ENCODE results near the gene AGFG1. TPM values are rescaled to one million over a fixed set of nuclear protein-coding genes. Genes with fewer than 3 reads are reported as not detected.

The AGFG1 gene
- total RNA-seq, 1 donor from 2014 or later: 139 TPM

DNA sequence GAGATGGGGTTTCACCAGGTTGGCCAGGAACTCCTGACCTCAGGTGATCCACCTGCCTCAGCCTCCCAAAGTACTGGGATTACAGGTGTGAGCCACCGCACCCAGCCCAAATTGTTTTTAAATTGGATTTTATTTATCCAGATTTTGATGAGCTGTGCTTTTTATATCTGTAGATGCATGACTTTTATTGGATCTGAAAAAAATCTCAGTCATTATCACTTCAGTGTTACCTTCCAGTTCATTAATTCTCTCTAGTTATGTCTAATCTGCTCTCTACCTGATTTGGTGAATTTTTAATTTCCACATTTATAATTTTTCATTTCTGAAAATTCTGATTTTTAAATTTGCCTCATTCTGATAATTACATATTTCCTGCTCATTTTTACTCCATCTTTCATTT, 13.5 kb downstream of the AGFG1 start:
- intact Hi-C loops (cut with micrococcal nuclease): no loop called here

DNA sequence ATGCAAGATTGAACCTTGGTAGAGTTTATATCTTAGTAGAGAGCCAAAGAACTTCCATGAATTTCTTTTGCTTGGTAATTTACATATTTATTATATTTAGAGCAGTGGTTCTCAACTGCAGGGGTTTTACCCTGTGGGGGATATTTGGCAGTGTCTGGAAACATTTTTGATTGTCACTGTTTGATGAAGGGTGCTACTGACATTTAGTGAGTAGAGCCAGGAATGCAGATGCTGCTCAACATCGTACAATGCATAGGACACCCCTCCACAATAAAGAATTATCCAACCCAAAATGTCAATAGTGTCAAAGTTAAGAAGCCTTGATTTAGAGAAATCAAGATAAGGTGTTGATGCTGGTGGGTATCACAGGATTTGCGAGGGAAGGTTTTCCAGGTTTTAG, 14.7 kb downstream of the AGFG1 start:
- intact Hi-C loops (cut with micrococcal nuclease): no loop called here
- no peak overlapping the region for H3K27ac Mint-ChIP-seq
- H3K9me3 Mint-ChIP-seq: peaks cover 14% of the 10 kb centered on the region
- no peaks in the 10 kb centered on the region for H3K27me3 Mint-ChIP-seq (ENCODE audit: low read depth)
- no peak for DNase-seq (ENCODE audit: low spot score)
- peaks cover 33% of the 10 kb centered on the region for H3K4me1 Mint-ChIP-seq (ENCODE audit: low read depth)
- peaks cover 34% of the 10 kb centered on the region for H3K36me3 Mint-ChIP-seq (ENCODE audit: low read depth)
- no peak overlapping the region for H3K4me3 Mint-ChIP-seq (ENCODE audit: low read depth)

More for the DNA sequence above, 13.5 kb downstream of the AGFG1 start:
- Mint-ChIP-seq H3K27ac (no peak overlapping the region), H3K9me3 (peaks cover 14% of the 10 kb centered on the region), H3K36me3 (ENCODE audit: low read depth) (peaks cover 34% of the 10 kb centered on the region), H3K4me3 (ENCODE audit: low read depth) (no peak overlapping the region), H3K27me3 (ENCODE audit: low read depth) (no peaks in the 10 kb centered on the region), H3K4me1 (ENCODE audit: low read depth) (peaks cover 41% of the 10 kb centered on the region)
- no peak for DNase-seq (ENCODE audit: low spot score)

- H3K36me3 Mint-ChIP-seq (ENCODE audit: low read depth): peaks cover 45% of the 10 kb centered on the region
- intact Hi-C loops (cut with micrococcal nuclease): loop anchor here (1.0 kb wide), 1 partner anchor 77 kb away; no protein-coding TSS in a partner anchor
- peaks cover 29% of the 10 kb centered on the region for H3K4me1 Mint-ChIP-seq (ENCODE audit: low read depth)
- no peak overlapping the region for H3K4me3 Mint-ChIP-seq (ENCODE audit: low read depth)
- no peaks in the 10 kb centered on the region for H3K27me3 Mint-ChIP-seq (ENCODE audit: low read depth)
- no peak for DNase-seq (ENCODE audit: low spot score)
- peak overlapping the region; percentile 30 for H3K27ac Mint-ChIP-seq
- peaks cover 14% of the 10 kb centered on the region for H3K9me3 Mint-ChIP-seq
Measured at GRCh38 chr2:227488045-227488444, 16.1 kb downstream of the AGFG1 start.

DNA sequence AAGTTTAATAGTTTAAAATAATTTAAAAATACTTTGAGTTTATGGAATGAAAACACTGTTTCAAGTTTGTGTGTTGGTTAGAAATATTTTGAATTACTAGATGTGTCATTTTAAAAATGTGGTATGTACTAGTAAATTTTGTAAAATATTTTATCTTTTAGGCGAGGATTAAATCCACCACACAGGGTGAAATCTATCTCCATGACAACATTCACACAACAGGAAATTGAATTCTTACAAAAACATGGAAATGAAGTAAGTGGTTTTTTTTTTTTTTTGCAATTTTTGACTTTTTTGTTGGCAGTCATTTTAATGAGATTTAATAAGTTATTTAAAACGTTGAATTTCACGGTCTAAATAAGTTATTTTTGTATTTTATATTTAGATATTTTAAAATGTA, 19.4 kb downstream of the AGFG1 start:
- Mint-ChIP-seq H3K9me3 (no peaks in the 10 kb centered on the region), H3K4me3 (ENCODE audit: low read depth) (no peak overlapping the region), H3K4me1 (ENCODE audit: low read depth) (peaks cover 25% of the 10 kb centered on the region), H3K27me3 (ENCODE audit: low read depth) (no peaks in the 10 kb centered on the region), H3K27ac (no peak overlapping the region), H3K36me3 (ENCODE audit: low read depth) (peaks cover 34% of the 10 kb centered on the region)
- intact Hi-C loops (cut with micrococcal nuclease): no loop called here
- no peak for DNase-seq (ENCODE audit: low spot score)

GRCh38 chr2:227493524-227493923, 21.6 kb downstream of the AGFG1 start:
- intact Hi-C loops (cut with micrococcal nuclease): no loop called here
- H3K36me3 Mint-ChIP-seq (ENCODE audit: low read depth): peaks cover 32% of the 10 kb centered on the region
- DNase-seq (ENCODE audit: low spot score): no peak
- no peak overlapping the region for H3K4me3 Mint-ChIP-seq (ENCODE audit: low read depth)
- H3K27me3 Mint-ChIP-seq (ENCODE audit: low read depth): no peaks in the 10 kb centered on the region
- H3K4me1 Mint-ChIP-seq (ENCODE audit: low read depth): peaks cover 20% of the 10 kb centered on the region
- H3K27ac Mint-ChIP-seq: no peak overlapping the region
- H3K9me3 Mint-ChIP-seq: no peaks in the 10 kb centered on the region

DNA sequence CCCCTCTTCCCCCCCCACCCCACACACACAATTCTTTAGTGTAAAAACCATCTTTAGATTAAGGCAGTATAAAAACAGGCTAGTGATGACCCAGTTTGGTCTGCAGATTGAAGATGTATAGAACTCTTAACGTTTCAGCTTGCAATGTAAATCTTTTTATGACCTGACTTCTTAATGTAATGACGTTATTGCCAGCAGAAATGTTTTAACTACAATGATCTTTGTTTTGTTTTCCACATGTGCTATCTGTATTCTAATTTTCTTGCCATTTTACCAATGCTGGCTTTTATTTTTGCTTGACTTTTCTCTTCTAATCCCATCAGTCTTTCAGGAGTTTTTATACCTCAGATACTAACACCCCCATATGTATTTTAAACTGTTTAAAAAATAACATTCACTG, 25.2 kb downstream of the AGFG1 start:
- Mint-ChIP-seq H3K4me1 (ENCODE audit: low read depth) (peaks cover 15% of the 10 kb centered on the region), H3K27me3 (ENCODE audit: low read depth) (no peaks in the 10 kb centered on the region), H3K27ac (no peak overlapping the region), H3K36me3 (ENCODE audit: low read depth) (peaks cover 36% of the 10 kb centered on the region), H3K9me3 (no peaks in the 10 kb centered on the region), H3K4me3 (ENCODE audit: low read depth) (no peak overlapping the region)
- DNase-seq (ENCODE audit: low spot score): no peak
- intact Hi-C loops (cut with micrococcal nuclease): no loop called here

- Mint-ChIP-seq H3K4me3 (ENCODE audit: low read depth) (no peak overlapping the region), H3K4me1 (ENCODE audit: low read depth) (peaks cover 22% of the 10 kb centered on the region)
Measured at GRCh38 chr2:227499627-227500300, 27.8 kb downstream of the AGFG1 start.

DNA sequence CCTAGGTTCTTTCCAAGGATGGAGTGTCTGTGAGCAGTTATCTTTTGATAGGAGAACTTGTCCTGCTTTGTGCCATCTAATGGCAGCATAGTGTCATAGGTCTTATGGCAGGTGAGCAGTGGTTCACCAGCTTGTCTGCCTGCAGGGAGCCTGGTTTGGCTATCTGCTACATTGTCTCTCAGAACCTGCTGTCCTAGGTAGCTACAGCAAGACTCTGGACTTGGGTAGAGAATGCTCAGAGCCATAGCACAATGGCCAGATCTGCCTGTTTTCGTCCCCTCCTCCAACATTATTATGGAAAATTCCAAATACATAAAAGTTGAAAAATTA, 28.3 kb downstream of the AGFG1 start:
- Mint-ChIP-seq H3K27me3 (ENCODE audit: low read depth) (no peaks in the 10 kb centered on the region), H3K4me3 (ENCODE audit: low read depth) (no peak overlapping the region), H3K27ac (no peak overlapping the region), H3K4me1 (ENCODE audit: low read depth) (peaks cover 24% of the 10 kb centered on the region), H3K36me3 (ENCODE audit: low read depth) (peaks cover 30% of the 10 kb centered on the region), H3K9me3 (no peaks in the 10 kb centered on the region)
- DNase-seq (ENCODE audit: low spot score): no peak
- intact Hi-C loops (cut with micrococcal nuclease): no loop called here

More at GRCh38 chr2:227499627-227500300, 27.8 kb downstream of the AGFG1 start:
- Mint-ChIP-seq H3K27me3 (ENCODE audit: low read depth) (no peaks in the 10 kb centered on the region), H3K36me3 (ENCODE audit: low read depth) (peaks cover 29% of the 10 kb centered on the region), H3K9me3 (no peaks in the 10 kb centered on the region), H3K27ac (no peak overlapping the region)
- DNase-seq (ENCODE audit: low spot score): no peak
- intact Hi-C loops (cut with micrococcal nuclease): no loop called here

DNA sequence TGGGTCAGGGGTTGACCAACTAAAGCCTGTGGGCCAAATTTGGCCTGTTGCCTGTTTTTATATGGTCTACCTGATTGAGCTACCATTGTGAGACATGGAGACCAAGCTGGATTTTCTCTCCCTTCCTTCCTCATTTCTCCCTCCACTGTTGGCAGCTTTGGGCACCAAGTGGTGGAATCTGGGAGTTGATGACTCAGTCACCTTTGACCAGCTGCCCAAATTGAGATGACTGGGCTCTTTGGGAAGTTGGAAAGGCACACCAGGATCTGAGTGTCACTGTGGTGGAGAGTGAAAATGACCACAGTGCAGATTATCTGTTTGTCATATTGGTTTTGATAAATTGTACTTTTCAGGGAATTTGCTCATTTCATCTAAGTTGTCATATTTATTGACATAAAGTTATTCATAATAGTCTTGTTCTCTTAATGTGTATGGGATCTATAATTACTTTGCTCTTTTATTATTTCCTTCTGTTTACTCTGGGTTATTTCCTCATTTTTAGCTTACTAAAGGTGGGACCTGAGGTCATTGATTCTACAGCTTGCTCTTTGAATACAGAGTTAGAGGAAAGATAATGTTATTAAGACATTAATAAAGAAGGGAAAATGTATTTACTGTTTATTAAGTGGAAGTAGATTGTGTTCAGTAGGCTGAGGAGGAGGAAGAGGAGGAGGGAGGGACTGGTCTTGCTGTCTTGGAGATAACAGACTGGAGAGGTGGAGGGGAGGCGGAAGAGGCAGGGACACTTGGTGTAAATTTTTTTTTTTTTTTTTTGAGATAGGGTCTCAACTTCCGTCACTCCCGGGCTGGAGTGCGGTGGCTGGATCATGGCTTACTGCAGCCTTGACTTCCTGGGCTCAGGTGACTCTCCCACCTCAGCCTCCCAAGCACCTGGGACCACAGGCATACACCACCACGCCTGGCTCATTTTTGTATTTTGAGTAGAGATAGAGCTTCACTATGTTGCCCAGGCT, 31.8 kb downstream of the AGFG1 start:
- Mint-ChIP-seq H3K4me3 (ENCODE audit: low read depth) (no peak overlapping the region), H3K4me1 (ENCODE audit: low read depth) (peaks cover 31% of the 10 kb centered on the region)

DNA sequence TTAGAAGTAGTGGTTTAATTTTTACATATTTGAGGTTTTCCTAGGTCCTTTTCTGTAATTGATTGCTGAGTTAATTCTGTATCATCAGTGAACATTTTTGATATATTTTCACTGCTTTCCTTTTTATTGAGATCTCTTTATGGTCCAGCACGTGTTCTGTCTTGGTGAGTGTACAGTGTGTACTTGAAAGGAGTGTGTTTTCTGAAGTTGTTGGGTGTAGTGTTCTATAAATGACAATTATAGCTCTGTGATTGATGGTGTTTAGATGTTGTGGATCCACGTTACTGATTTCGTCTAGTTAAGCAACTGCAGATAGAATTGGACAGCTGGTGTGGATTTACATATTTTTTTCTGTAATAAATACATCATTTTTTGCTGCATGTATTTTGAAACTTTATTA, 32.7 kb downstream of the AGFG1 start:
- no peak for DNase-seq (ENCODE audit: low spot score)
- Mint-ChIP-seq H3K4me3 (ENCODE audit: low read depth) (no peak overlapping the region), H3K4me1 (ENCODE audit: low read depth) (peaks cover 33% of the 10 kb centered on the region), H3K9me3 (no peaks in the 10 kb centered on the region), H3K27me3 (ENCODE audit: low read depth) (no peaks in the 10 kb centered on the region), H3K36me3 (ENCODE audit: low read depth) (peaks cover 33% of the 10 kb centered on the region), H3K27ac (no peak overlapping the region)
- intact Hi-C loops (cut with micrococcal nuclease): no loop called here

More for the DNA sequence above, 31.8 kb downstream of the AGFG1 start:
- no peak for DNase-seq (ENCODE audit: low spot score)
- Mint-ChIP-seq H3K27ac (no peak overlapping the region), H3K27me3 (ENCODE audit: low read depth) (no peaks in the 10 kb centered on the region), H3K9me3 (no peaks in the 10 kb centered on the region), H3K36me3 (ENCODE audit: low read depth) (peaks cover 31% of the 10 kb centered on the region)
- intact Hi-C loops (cut with micrococcal nuclease): no loop called here

DNA sequence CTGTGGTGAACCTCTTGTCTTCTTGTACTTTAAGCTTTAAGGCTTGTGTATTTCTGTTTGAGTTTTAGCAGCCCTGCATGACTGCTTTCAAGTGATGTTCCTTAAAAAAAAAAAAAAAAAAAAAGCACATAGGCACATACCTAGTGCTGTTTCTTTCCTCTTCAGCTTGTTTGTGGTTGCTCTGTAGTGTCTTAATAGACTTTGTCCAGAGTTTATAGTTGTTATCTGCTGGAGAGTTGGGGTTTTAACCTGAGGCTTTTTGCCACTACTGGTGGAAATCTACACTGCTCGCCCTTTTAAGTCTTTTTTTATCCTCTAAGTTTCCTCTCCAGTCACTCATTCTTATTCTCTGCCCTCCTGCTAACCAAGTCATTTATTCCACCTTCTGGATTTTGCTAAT, 34.5 kb downstream of the AGFG1 start:
- DNase-seq (ENCODE audit: low spot score): no peak
- H3K4me1 Mint-ChIP-seq (ENCODE audit: low read depth): peaks cover 48% of the 10 kb centered on the region

GRCh38 chr2:227507963-227508362, 36.0 kb downstream of the AGFG1 start:
- Mint-ChIP-seq H3K27me3 (ENCODE audit: low read depth) (no peaks in the 10 kb centered on the region), H3K27ac (no peak overlapping the region), H3K36me3 (ENCODE audit: low read depth) (peaks cover 23% of the 10 kb centered on the region), H3K4me3 (ENCODE audit: low read depth) (no peak overlapping the region), H3K4me1 (ENCODE audit: low read depth) (peaks cover 48% of the 10 kb centered on the region), H3K9me3 (no peaks in the 10 kb centered on the region)
- intact Hi-C loops (cut with micrococcal nuclease): loop anchor here (2.0 kb wide), 1 partner anchor 35 kb away; the partner anchor contains the start of gene AGFG1
- DNase-seq (ENCODE audit: low spot score): no peak

More for the DNA sequence above, 34.5 kb downstream of the AGFG1 start:
- peaks cover 24% of the 10 kb centered on the region for H3K36me3 Mint-ChIP-seq (ENCODE audit: low read depth)
- intact Hi-C loops (cut with micrococcal nuclease): loop anchor here (2.0 kb wide), 1 partner anchor 34 kb away; the partner anchor contains the start of gene AGFG1
- H3K27ac Mint-ChIP-seq: no peak overlapping the region
- no peaks in the 10 kb centered on the region for H3K9me3 Mint-ChIP-seq
- no peak overlapping the region for H3K4me3 Mint-ChIP-seq (ENCODE audit: low read depth)
- no peaks in the 10 kb centered on the region for H3K27me3 Mint-ChIP-seq (ENCODE audit: low read depth)

GRCh38 chr2:227509076-227509475, 37.1 kb downstream of the AGFG1 start:
- DNase-seq (ENCODE audit: low spot score): no peak
- no peak overlapping the region for H3K27ac Mint-ChIP-seq
- peaks cover 40% of the 10 kb centered on the region for H3K4me1 Mint-ChIP-seq (ENCODE audit: low read depth)
- no peaks in the 10 kb centered on the region for H3K27me3 Mint-ChIP-seq (ENCODE audit: low read depth)
- no peak overlapping the region for H3K4me3 Mint-ChIP-seq (ENCODE audit: low read depth)
- H3K9me3 Mint-ChIP-seq: no peaks in the 10 kb centered on the region
- intact Hi-C loops (cut with micrococcal nuclease): no loop called here
- H3K36me3 Mint-ChIP-seq (ENCODE audit: low read depth): peaks cover 14% of the 10 kb centered on the region
